Endothelial cell of umbilical vein (primary cell): ENCODE data around the gene SSRP1. TPM values are rescaled to one million over a fixed set of nuclear protein-coding genes. Genes with fewer than 3 reads are reported as not detected.

Source experiments
- BruUV-seq: library from RNA; stranded (reverse); fragments of 400-500 nt; replicated peaks from 2 replicates; lab custom pipeline; 2021; lab: Mats Ljungman, UMichigan
- CTCF ChIA-PET: fragments of 300-600, 350-600 bp; sonication (Branson Sonifier 250); formaldehyde crosslinking; loops from one replicate; lab custom pipeline; 2021; ENCODE audit warnings: antibody characterized with exemption, inconsistent platforms; lab: Charles Lee
- POLR2A ChIA-PET: fragments of 300-600, 350-600 bp; sonication (Branson Sonifier 250); formaldehyde crosslinking; loops from one replicate; lab custom pipeline; 2021; ENCODE audit warnings: antibody characterized with exemption, inconsistent platforms; lab: Charles Lee
- DNase-seq: peaks from one replicate; pipeline ENCODE4 v3.0.0-alpha.2; 2011; ENCODE audit warnings: low read depth, low spot score
- FAIRE-seq: peaks from 2 replicates; lab custom pipeline; 2011; peaks lifted over from hg19 to GRCh38; lab: Jason Lieb, UNC
- H2AFZ ChIP-seq: 2 replicates; pipeline ENCODE4 v1.6.0; 2012; ENCODE audit warnings: low read depth, low read length, control low read depth, inconsistent platforms
- H3K27ac ChIP-seq: 2 replicates; pipeline ENCODE4 v1.5.1; 2011; ENCODE audit warnings: low read depth, mild to moderate bottlenecking, control low read depth, low read length, moderate library complexity; ENCODE audit not compliant: insufficient read depth
- H3K27me3 ChIP-seq, 2 experiments: 2 replicates each; pipeline versions ENCODE4 v1.6.0 to v1.6.1; 2011; ENCODE audit warnings: low read length in 2 of 2, mixed read lengths in 1 of 2; ENCODE audit not compliant: control insufficient read depth in 2 of 2, insufficient read depth in 2 of 2
- H3K36me3 ChIP-seq, 2 experiments: 2 replicates in 1 of 2; 3 replicates in 1 of 2; pipeline ENCODE4 v1.5.1; 2011; ENCODE audit warnings: low read length in 2 of 2, mild to moderate bottlenecking in 1 of 2, moderate library complexity in 1 of 2; ENCODE audit not compliant: control insufficient read depth in 2 of 2, insufficient read depth in 2 of 2; ENCODE audit errors: extremely low read depth in 1 of 2
- H3K4me1 ChIP-seq: 3 replicates; pipeline ENCODE4 v1.5.1; 2011; ENCODE audit warnings: mild to moderate bottlenecking, low read length; ENCODE audit not compliant: control insufficient read depth, insufficient read depth; ENCODE audit errors: extremely low read depth
- H3K4me2 ChIP-seq: 2 replicates; pipeline ENCODE4 v1.6.1; 2011; ENCODE audit warnings: low read length, control low read depth, mixed read lengths; ENCODE audit not compliant: insufficient read depth
- H3K4me3 ChIP-seq, 3 experiments: fragments of 200-600 bp in 1 of 3; sonication (generic), shearing (Covaris generic) in 1 of 3; replicated peaks in 1 of 3; 2 replicates each; pipeline ENCODE4 v1.5.1; 2011 to 2016; ENCODE audit warnings: control low read depth in 3 of 3, low read length in 3 of 3, mild to moderate bottlenecking in 2 of 3, inconsistent platforms in 1 of 3, low read depth in 1 of 3, moderate library complexity in 1 of 3; ENCODE audit not compliant: insufficient read depth in 1 of 3
- H3K79me2 ChIP-seq: 2 replicates; pipeline ENCODE4 v1.6.0; 2012; ENCODE audit warnings: low read length, inconsistent platforms; ENCODE audit not compliant: control insufficient read depth, insufficient read depth
- H3K9ac ChIP-seq: replicated peaks from 2 replicates; pipeline ENCODE3; 2011; ENCODE audit warnings: low read length, control low read depth; ENCODE audit not compliant: insufficient read depth; ENCODE audit errors: extremely low read depth
- H3K9me1 ChIP-seq: replicated peaks from 3 replicates; pipeline ENCODE4 v1.6.0; 2011; ENCODE audit warnings: mild to moderate bottlenecking, low read length; ENCODE audit not compliant: control insufficient read depth, insufficient read depth; ENCODE audit errors: extremely low read depth
- H3K9me3 ChIP-seq: replicated peaks from 2 replicates; pipeline ENCODE4 v1.5.1; 2012; ENCODE audit warnings: low read length, inconsistent platforms; ENCODE audit not compliant: control insufficient read depth, insufficient read depth
- H4K20me1 ChIP-seq: replicated peaks from 2 replicates; pipeline ENCODE3; 2011; ENCODE audit warnings: mild to moderate bottlenecking, low read length; ENCODE audit not compliant: control insufficient read depth, insufficient read depth; ENCODE audit errors: extremely low read depth
- CTCF ChIP-seq, 2 donors: IDR thresholded peaks; 1 replicate in 1 of 2; 2 replicates in 1 of 2; pipeline ENCODE4 v1.5.1; 2011; ENCODE audit warnings: low read length in 2 of 2, mild to moderate bottlenecking in 2 of 2, moderate library complexity in 2 of 2, control low read depth in 1 of 2, inconsistent platforms in 1 of 2, low read depth in 1 of 2; ENCODE audit not compliant: insufficient read depth in 1 of 2; ENCODE audit errors: extremely low read depth in 1 of 2
- EZH2 ChIP-seq: IDR thresholded peaks from 2 replicates; pipeline ENCODE4 v1.6.1; 2012; ENCODE audit warnings: borderline replicate concordance, low read depth, mild to moderate bottlenecking, moderate library complexity, low read length, inconsistent platforms; ENCODE audit not compliant: severe bottlenecking
- FOS ChIP-seq: IDR thresholded peaks from 2 replicates; pipeline ENCODE4 v1.6.1; 2011; ENCODE audit warnings: mild to moderate bottlenecking, low read length, moderate library complexity, borderline replicate concordance; ENCODE audit not compliant: insufficient read depth
- GATA2 ChIP-seq: IDR thresholded peaks from 2 replicates; pipeline ENCODE4 v1.7.0; 2011; ENCODE audit warnings: low read depth, mild to moderate bottlenecking, moderate library complexity, mixed read lengths, low read length; ENCODE audit not compliant: insufficient read length, insufficient read depth
- JUN ChIP-seq: IDR thresholded peaks from 2 replicates; pipeline ENCODE4 v1.6.1; 2011; ENCODE audit warnings: borderline replicate concordance, low read depth; ENCODE audit not compliant: insufficient read length, insufficient read depth
- MYC ChIP-seq: IDR thresholded peaks from one replicate; pipeline ENCODE4 v1.6.1; 2011; ENCODE audit warnings: mild to moderate bottlenecking, low read depth, low read length
- POLR2A ChIP-seq: IDR thresholded peaks from 2 replicates; pipeline ENCODE4 v1.6.1; 2012; ENCODE audit warnings: low read depth, mild to moderate bottlenecking, control low read depth, low read length
- POLR2AphosphoS5 ChIP-seq: IDR thresholded peaks from 2 replicates; pipeline ENCODE4 v1.6.1; 2012; ENCODE audit warnings: low read depth, mild to moderate bottlenecking, control low read depth, low read length, moderate library complexity; ENCODE audit not compliant: insufficient read depth
- dilution Hi-C: fragments of 300-500 bp; cut with MboI; formaldehyde crosslinking; loops from one replicate; pipeline ENCODE4 v1.15.0; 2019; ENCODE audit warnings: low sequenced_read_pairs; ENCODE audit not compliant: extremely low pct_ligation_motif_present
- intact Hi-C: fragments of 100-400 bp; cut with micrococcal nuclease; formaldehyde crosslinking; loops from one replicate; pipeline ENCODE4 v1.10.0; 2022
- polyA plus RNA-seq, 4 experiments: library from polyadenylated mRNA; depleted of rRNA in 3 of 4; stranded (reverse) in 3 of 4; unstranded in 1 of 4; fragments of >200 nt; gene quantifications; 2 replicates each; pipeline versions ENCODE4 v1.2.1 to v1.2.3, GENCODE V29; 2011 to 2012; ENCODE audit warnings: missing spikeins in 1 of 4
- total RNA-seq: library from RNA; stranded (reverse); gene quantifications from 2 replicates; pipeline ENCODE4 v1.2.3, GENCODE V29; 2021
- TF ChIP-seq, protein P1 (sequence below): IDR thresholded peaks from 2 replicates; pipeline ENCODE4 v1.6.1; 2011; ENCODE audit not compliant: insufficient read depth, insufficient read length

Gene SSRP1
- total and polyA plus RNA-seq, 2 donors (not counting 3 experiments of a cell fraction or from before 2014, with no cell fraction given): 130 to 146 TPM

- H3K9me3 ChIP-seq: no peaks in the 10 kb centered on the region
- dilution Hi-C loops: no loop called here
- ChIA-PET POLR2A (no interaction called here), CTCF (no interaction called here)
- no peak overlapping the region for H3K27ac ChIP-seq
- no peaks in the 10 kb centered on the region for H4K20me1 ChIP-seq
- H3K4me3 ChIP-seq: no peak overlapping the region
- H3K27me3 ChIP-seq: no peaks in the 10 kb centered on the region
- peak; percentile 43 for FAIRE-seq
- H2AFZ ChIP-seq: no peak overlapping the region
- intact Hi-C loops: no loop called here
- H3K9ac ChIP-seq: no peak overlapping the region
- H3K79me2 ChIP-seq: peaks cover 55% of the 10 kb centered on the region
- no TSS peak for BruUV-seq
- H3K4me1 ChIP-seq: peaks cover 13% of the 10 kb centered on the region
- peak; percentile 37 for DNase-seq
- TF ChIP-seq CTCF (IDR thresholded peaks at IDR 0.05; ENCODE audit: extremely low read depth in 1 of 2, insufficient read depth in 1 of 2, low read depth in 1 of 2, low read length in 2 of 2): no peak
- no peak for TF ChIP-seq EZH2
- TF ChIP-seq, protein P1, sequence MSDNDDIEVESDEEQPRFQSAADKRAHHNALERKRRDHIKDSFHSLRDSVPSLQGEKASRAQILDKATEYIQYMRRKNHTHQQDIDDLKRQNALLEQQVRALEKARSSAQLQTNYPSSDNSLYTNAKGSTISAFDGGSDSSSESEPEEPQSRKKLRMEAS: no peak
- TF ChIP-seq JUN: no peak
- no peak for TF ChIP-seq POLR2A
- TF ChIP-seq MYC: no peak
- no peak for TF ChIP-seq FOS
- TF ChIP-seq POLR2AphosphoS5: no peak
- no peak for TF ChIP-seq GATA2
- H3K9me1 ChIP-seq: no peaks in the 10 kb centered on the region
- H3K4me2 ChIP-seq: no peak overlapping the region
- H3K36me3 ChIP-seq: peaks cover 16 to 30% of the 10 kb centered on the region in 2 experiments
Observed at GRCh38 chr11:57306161-57306876, 29.4 kb downstream of the SSRP1 start.
